GM10847 (cell line): Measurements from ENCODE around the gene SBK2.

Experiments used
- POLR2A ChIP-seq: IDR thresholded peaks from 2 replicates; pipeline ENCODE4 v1.6.1; 2011; ENCODE audit not compliant: insufficient read length; ENCODE audit errors: extremely low read depth

Gene SBK2

DNA sequence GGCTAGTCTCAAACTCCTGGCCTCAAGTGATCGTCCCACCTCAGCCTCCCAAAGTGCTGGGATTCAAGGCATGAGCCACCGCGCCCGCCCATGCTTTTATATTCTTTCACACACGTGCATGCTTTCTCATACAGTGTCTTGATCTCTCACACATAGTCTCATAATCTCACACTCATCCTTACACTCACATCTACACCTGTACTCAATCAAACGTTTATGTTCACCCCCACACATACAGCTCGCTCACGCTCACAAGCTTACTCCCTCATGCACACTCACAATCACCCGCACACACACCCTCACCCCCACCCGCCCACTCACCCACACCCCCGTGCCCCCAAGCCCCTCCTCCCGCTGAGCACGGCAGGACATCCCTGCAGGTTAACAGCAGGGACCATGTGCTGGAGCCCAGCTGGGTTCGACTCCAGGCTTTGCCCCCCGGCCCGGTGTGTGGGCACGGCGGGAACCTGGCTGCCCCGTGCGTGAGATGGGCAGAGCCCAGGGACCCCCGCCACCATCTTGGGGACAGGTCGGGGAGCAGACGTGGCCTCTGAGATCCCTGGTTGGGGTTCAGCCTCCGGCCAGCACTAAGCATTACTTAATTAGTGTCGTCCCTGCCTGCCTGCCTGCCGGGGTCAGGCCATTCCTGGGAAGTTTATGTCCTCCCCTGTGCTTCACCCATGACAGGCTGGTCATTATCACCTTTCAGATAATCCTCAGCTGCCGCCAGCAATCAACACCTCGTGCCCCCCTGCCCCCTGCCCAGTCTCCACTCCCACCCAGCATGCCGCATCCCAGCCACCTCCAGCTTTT, 11.4 kb downstream of the SBK2 start:
- no peak for TF ChIP-seq POLR2A

- TF ChIP-seq POLR2A, result no peak
These were observed 16.1 kb downstream of the SBK2 start for GRCh38 chr19:55520691-55521292.

DNA sequence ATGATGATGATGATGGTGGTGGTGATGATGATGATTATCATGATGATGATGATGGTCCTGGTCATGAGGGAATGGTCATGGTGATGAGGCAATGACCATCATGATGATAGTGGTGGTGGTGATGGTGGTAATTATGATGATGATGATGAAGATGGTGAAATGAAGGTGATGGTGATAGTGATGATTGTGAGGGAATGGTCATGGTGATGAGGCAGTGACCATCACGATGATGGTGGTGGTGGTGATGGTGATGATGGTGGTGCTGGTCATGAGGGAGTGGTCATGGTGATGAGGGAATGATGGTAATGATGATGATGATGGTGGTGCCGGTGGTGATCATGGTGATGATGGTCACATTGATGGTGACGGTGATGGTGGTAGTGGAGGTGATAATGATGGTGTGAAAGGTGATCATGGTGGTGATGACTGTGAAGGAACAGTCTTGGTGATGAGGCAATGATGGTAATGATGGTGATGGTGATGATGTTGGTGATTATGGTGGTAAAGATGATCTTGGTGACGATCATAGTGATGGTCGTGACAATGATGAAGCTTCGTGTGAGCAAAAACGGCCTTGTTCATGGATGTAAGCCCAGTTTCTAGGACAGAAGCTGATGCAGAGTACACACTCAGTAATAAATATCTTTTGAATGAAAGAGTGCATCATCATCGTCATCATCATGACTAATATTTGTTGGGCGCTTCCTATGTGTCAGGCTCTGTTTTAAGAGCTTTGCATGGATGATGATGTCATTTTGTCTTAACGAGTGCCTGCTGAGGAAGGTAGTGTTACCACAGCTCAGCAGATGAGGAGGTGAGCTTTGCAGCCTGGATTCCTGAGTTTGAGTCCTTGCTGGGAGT, 17.3 kb downstream of the SBK2 start:
- no peak for TF ChIP-seq POLR2A

- no peak for TF ChIP-seq POLR2A
These were observed 19.9 kb downstream of the SBK2 start for GRCh38 chr19:55516878-55517620.

- no peak for TF ChIP-seq POLR2A
These were observed 28.8 kb downstream of the SBK2 start for GRCh38 chr19:55508120-55508519.

GRCh38 chr19:55504981-55505380, 32.0 kb downstream of the SBK2 start:
- TF ChIP-seq POLR2A, result no peak

DNA sequence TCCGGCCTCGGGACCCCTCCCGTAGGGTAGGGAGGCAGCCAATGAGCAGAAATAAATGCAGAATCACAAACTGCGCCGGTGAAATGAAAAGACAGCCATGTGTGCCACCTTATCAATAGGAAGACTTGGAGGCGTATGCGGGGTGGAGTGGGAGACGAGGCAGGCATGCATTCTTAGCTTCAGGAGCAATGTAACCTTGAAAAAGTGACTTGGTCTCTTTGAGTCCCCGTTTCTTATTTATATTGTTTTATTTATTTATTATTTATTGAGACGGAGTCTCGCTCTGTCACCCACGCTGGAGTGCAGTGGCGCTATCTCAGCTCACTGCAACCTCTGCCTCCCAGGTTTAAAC, 32.7 kb downstream of the SBK2 start:
- TF ChIP-seq POLR2A, result no peak

- TF ChIP-seq POLR2A, result no peak
These were observed 33.3 kb downstream of the SBK2 start for GRCh38 chr19:55503502-55504251.

DNA sequence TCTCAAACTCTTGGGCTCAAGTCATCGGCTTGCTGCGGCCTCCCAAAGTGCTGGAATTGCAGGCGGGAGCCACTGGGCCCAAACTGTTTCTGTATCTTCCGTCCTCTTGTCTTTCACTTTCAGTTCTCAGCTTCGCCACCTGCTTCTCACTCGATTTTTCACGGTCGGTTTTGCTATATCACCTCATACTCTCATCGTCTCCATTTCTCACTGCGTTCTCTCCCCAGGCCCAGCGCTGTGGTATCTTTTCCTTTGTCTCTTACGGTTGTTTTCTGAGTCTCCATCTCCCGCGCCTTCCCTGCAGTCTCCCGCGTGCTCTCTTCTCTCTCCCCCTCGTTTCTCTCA, 33.8 kb downstream of the SBK2 start:
- TF ChIP-seq POLR2A, result no peak

- no peak for TF ChIP-seq POLR2A
These were observed 34.6 kb downstream of the SBK2 start for GRCh38 chr19:55502197-55502952.

DNA sequence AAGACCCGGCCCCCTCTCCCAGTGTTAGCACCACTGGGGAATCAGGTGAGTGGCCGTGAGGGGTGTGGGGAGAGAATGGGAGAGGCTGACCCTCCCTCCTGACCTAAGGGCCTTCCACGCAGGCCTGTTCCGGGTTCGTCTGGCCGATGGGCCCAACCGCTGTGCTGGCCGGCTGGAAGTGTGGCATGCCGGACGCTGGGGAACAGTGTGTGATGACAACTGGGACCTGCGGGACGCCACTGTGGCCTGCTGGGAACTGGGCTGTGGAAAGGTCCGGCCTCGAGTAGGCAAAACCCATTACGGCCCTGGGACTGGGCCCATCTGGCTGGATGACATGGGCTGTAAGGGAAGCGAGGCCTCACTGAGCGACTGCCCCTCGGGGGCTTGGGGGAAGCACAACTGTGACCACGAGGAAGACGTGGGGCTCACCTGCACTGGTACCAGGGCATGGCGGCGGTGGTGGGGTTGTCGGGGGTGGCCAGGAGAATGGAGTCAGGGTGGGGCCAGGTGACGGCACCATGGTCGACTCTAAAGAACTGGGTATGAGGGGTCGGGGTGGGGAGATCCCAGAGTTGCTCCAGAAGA, 36.5 kb downstream of the SBK2 start:
- no peak for TF ChIP-seq POLR2A

DNA sequence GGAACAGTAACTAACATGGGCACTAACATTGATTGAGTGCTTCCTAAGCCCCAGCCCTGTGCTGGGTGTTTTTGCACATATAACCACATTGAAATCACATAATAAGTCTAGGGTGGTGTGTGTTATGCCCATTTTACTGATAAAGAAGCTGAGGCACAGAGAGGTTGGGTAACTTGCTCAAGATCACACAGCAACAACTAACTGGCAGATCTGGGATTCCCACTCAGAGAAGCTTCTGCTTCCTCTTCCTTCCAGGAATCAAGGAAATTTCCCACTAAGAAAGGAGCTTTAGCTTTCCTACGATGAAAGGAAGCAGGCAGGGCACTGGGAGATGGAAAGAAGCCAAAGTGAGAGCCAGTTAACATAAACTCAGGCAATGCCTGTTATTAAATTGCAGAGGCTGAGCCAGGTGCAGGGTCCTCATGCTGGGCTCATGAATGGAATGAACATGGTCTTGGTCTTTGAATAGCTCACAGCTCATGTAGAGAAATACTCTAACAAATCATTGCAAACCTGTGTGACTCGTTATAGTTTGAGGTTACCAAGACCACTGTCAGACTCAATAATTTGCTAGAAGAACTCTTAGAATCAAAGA, 38.6 kb downstream of the SBK2 start:
- TF ChIP-seq POLR2A, result no peak

DNA sequence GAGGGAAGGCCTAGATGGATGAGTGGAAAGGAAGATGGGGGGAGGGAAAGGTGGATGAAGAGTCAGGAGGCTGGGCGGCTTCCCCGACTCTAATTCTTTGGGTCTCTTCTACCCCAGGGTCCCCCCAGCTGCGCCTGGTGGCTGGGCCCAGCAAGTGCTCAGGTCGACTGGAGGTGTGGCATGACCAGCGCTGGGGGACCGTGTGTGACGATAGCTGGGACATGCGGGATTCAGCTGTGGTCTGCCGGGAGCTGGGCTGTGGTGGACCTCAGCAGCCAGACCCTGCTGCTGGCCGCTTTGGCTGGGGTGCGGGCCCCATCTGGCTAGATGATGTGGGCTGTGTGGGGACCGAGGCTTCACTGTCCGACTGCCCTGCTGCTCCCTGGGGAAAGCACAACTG, 39.2 kb downstream of the SBK2 start:
- TF ChIP-seq POLR2A, result no peak
